HG03097 (cell line): ENCODE data around the gene NUDT7.

ENCODE experiments used
- ATAC-seq: cut with Tn5 transposase; IDR thresholded peaks from one replicate; pipeline ENCODE4 v1.9.1; 2021; ENCODE audit not compliant: unreplicated experiment, low FRiP score

Gene NUDT7

GRCh38 chr16:77723108-77723514 is 797 bp downstream of the NUDT7 start:
- ATAC-seq: peak; percentile 11

DNA sequence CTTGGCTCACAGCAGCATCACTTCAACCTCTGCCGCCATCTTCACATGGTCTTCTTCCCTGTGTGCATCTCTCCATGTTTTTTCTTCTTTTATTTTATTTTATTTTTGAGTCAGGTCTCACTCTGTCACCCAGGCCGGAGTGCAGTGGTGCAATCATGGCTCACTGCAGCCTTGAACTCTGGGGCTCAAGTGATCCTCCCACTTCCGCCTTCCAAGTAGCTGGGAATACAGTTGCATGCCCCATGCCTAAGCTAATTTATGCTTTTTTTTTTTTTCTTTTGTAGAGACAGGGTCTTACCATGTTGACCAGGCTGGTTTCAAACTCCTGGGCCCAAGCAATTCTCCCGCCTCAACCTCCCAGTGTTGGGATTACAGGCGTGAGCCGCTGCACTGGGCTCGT is 1.9 kb downstream of the NUDT7 start:
- ATAC-seq: no peak

DNA sequence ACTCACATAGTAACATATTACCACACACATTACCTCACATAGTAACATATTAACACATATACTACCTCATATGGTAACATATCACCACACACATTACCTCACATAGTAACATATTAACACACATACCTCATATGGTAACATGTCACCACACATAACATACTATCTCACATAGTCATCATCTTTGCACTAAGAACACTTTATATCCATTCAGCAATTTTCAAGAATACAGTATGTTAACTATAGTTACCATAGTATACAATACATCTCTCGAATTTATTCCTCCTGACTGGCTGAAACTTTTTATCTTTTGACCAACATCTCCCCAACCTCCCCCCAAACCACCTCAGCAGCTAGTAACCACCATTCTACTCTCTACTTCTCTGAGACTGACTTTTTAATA is 7.6 kb downstream of the NUDT7 start:
- ATAC-seq: no peak

- ATAC-seq: no peak
These were observed 10.1 kb downstream of the NUDT7 start for GRCh38 chr16:77732241-77732946.

DNA sequence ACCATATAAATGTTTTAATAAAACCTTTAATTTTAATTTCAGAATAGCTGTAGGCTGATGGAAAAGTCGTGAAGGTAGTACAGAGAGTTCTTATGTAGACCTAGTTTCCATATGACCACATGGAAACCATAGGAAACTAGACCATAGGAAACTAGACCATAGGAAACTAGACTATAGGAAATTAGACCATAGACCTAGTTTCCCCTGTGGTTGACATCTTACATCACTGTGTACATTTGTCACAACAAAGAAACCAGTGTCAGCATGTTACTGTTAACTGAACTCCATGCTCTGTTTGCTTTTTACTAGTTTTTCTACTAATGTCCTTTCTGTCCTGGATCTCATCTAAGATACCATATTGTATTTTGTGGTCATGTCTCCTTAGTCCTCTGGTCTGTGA is 14.6 kb downstream of the NUDT7 start:
- no peak for ATAC-seq

- no peak for ATAC-seq
These were observed 16.6 kb downstream of the NUDT7 start for GRCh38 chr16:77738706-77739558.

DNA sequence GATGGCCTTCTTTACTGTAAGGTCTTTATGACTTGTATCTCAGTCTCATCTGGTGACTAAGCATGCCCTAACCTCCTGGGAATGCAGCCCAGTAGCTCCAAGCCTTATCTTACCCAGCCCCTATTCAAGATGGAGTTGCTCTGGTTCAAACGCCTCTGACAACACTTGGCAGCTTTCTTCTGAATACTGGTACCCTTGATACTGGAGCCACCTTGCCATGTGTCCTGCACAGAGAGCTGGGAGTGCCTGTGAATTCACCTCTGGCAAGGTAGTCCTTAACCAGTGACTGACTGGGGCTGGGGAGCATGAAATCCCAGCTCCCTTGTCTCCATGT is 17.2 kb downstream of the NUDT7 start:
- ATAC-seq: no peak

- no peak for ATAC-seq
These were observed 21.8 kb downstream of the NUDT7 start for GRCh38 chr16:77744141-77744540.

DNA sequence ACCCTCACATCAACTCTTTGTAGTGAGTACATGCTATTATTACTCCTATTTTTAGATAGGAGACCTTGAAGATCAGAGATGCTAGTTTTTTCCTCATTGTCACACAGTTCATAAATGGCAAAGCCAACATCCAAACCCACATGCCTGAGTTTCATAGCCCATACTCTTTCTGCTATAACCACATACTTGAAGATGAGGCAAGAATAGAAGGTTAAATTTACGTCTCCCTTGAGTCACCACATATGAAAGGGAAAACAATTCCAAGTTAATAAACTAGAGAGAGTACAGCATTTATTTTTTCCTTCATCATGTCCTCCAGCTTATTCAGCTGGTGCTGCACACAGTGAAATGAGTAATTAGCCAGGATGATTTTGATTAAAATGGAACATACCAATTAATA is 23.7 kb downstream of the NUDT7 start:
- no peak for ATAC-seq

DNA sequence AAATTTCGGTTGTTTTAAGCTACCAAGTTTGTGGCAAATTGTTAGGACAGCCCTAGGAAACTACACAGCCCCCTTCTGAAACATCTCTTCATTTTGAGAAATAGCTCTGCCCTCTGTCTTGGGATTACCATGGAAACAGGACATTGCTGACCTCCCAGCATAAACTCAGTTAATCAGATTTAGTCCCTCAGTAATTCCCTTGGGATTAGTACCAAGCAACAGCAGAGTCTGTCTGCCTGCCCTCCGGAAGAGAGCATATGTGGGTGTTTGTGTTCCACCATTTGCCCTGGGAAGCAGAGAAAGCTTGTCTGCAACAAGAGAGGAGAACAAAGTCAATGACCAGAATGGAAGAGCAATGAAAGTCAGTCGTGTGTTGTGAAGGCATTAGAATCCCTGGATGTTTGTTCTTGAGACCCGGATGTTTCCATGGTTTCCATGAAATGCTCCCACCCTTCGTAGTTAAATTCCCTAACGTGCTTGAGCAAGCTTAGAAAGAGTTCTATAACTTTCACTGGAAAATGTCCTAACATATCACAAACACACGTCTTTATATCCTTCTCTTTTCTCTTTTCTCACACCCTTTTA is 26.2 kb downstream of the NUDT7 start:
- no peak for ATAC-seq

- no peak for ATAC-seq
These were observed 27.1 kb downstream of the NUDT7 start for GRCh38 chr16:77749415-77749814.

GRCh38 chr16:77758046-77758445 is 35.7 kb downstream of the NUDT7 start:
- no peak for ATAC-seq

DNA sequence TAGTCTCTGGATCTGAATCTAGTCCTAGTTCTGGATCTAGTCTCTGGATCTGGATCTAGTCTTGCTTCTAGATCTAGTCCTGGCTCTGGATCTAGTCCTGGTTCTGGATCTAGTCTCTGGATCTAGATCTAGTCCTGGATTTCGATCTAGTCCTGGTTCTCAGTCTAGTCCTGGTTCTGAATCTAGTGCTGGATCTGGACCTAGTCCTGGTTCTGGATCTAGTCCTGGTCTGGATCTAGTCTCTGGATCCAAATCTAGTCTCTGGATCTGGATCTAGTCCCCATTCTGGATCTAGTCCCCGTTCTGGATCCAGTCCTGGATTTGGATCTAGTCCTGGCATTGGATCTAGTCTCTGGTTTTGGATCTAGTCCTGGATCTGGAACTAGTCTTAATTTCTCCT is 36.2 kb downstream of the NUDT7 start:
- ATAC-seq: no peak

DNA sequence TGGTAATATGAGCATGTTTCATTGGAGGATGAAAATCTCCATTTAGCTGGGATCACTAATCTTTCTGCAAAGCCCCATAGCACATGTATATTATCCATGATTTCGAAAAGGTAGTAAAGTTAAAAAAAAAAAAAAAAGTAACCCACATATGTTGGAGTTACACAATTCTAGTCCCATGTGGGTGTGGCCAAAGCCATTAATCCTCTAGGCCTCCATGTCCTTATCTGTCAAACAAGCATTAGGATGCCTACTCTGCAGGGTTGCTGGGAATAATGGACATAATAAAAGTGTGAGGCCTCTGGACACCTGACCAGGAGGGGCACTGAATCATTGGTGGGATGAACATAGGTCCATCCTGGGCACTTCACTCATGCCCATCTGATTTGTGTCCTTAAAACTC is 36.9 kb downstream of the NUDT7 start:
- no peak for ATAC-seq

DNA sequence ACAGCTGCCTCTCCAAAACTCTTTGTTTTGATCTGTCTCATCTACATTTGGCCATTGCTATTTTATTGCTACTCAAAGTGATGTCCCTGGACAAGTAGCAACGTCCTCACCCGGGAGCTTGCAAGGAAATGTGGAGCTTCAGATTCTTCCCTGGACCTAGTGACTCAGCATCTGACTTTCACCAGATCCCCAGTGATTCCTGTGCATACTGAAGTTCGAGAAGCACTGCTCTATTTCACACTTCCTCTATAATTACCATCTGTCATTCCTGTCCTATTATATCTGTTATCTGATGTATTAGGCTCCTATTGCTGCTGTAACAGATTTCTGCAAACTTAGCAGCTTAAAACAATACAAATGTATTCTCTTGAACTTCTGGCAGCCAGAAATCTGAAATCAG is 37.5 kb downstream of the NUDT7 start:
- no peak for ATAC-seq

- ATAC-seq: no peak
These were observed 38.5 kb downstream of the NUDT7 start for GRCh38 chr16:77760800-77761199.

DNA sequence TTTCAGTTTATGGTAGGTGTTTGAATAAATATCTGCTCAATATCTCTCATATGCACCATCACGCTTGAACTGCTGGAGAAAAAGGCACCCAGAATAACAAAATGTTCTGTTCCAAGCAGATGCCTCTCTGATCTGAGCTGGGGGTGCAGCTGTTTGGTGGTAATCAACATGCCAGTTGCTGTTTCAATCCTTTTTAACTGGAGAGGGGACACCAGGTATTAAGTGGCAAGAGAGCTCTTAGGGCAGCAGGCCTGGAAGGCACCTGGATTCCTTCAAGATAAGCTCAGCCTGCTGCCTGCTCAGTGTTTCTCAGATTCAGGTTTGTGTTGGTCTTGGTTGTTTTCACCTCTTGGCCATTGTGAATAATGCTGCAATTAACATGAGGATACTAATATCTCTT is 38.9 kb downstream of the NUDT7 start:
- ATAC-seq: no peak

DNA sequence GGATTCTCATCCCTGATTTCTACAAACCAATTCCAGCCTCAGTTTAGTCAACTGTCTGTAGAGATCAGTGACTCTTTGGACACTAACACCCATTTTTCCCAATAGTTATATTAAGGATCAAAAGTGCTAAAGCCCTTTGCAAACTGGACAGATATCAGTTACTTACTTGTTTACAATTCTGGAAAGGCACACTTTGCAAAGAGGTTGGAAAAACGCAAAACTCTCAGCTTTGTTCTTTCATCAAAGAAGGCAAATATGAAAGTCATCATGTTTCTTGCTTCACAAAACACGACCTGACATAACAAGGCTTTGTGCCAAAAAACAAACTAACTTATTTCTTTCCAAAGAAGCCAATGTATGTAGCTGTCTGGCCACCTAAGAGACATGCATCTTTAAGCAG is 39.9 kb downstream of the NUDT7 start:
- no peak for ATAC-seq

GRCh38 chr16:77763994-77764393 is 41.7 kb downstream of the NUDT7 start:
- no peak for ATAC-seq

GRCh38 chr16:77767211-77767610 is 44.9 kb downstream of the NUDT7 start:
- ATAC-seq: no peak

GRCh38 chr16:77767826-77768225 is 45.5 kb downstream of the NUDT7 start:
- no peak for ATAC-seq
